WERI-Rb-1 (cell line): ENCODE results near the gene TMC7.

Source experiments
- DNase-seq: peaks from one replicate; pipeline ENCODE4 v3.0.0-alpha.2; 2020
- H3K27ac ChIP-seq: fragments of 250-450 bp; sonication (Bioruptor Pico); 2 replicates; pipeline ENCODE4 v1.5.1; 2020; ENCODE audit warnings: mild to moderate bottlenecking, moderate library complexity
- H3K27me3 ChIP-seq: fragments of 250-450 bp; sonication (Bioruptor Pico); 2 replicates; pipeline ENCODE4 v1.5.1; 2021; ENCODE audit warnings: mild to moderate bottlenecking, low read depth, moderate library complexity; ENCODE audit not compliant: insufficient read depth, severe bottlenecking
- H3K36me3 ChIP-seq: fragments of 250-450 bp; sonication (Bioruptor Pico); 2 replicates; pipeline ENCODE4 v1.5.1; 2020; ENCODE audit warnings: mild to moderate bottlenecking, moderate library complexity
- H3K4me3 ChIP-seq: 2 replicates; pipeline ENCODE4 v1.5.1; 2011; ENCODE audit warnings: low read depth, mild to moderate bottlenecking, control low read depth, low read length
- H3K9me3 ChIP-seq: fragments of 250-450 bp; sonication (Bioruptor Pico); 2 replicates; pipeline ENCODE4 v1.5.1; 2021; ENCODE audit warnings: mild to moderate bottlenecking, moderate library complexity; ENCODE audit not compliant: severe bottlenecking
- CTCF ChIP-seq: IDR thresholded peaks from 2 replicates; pipeline ENCODE4 v1.5.1; 2011; ENCODE audit warnings: low read depth, mild to moderate bottlenecking, control low read depth, inconsistent platforms, low read length

Gene TMC7

GRCh38 chr16:19008245-19009169 lies 24.8 kb downstream of the TMC7 start:
- peaks cover 6% of the 10 kb centered on the region for H3K9me3 ChIP-seq
- H3K27me3 ChIP-seq: no peaks in the 10 kb centered on the region
- peak; percentile 28 for DNase-seq
- no peak for TF ChIP-seq CTCF
- H3K4me3 ChIP-seq: no peak overlapping the region
- peak overlapping the region; percentile 46; the same call in 1 of the 2 replicates for H3K27ac ChIP-seq
- peaks cover 12% of the 10 kb centered on the region for H3K36me3 ChIP-seq

GRCh38 chr16:19011169-19011731 lies 27.5 kb downstream of the TMC7 start:
- peaks cover 12% of the 10 kb centered on the region for H3K36me3 ChIP-seq
- peaks cover 6% of the 10 kb centered on the region for H3K9me3 ChIP-seq
- no peak for TF ChIP-seq CTCF
- H3K4me3 ChIP-seq: no peak overlapping the region
- H3K27ac ChIP-seq: no peak overlapping the region
- no peak for DNase-seq
- no peaks in the 10 kb centered on the region for H3K27me3 ChIP-seq

GRCh38 chr16:19014461-19014860 lies 30.7 kb downstream of the TMC7 start:
- H3K27me3 ChIP-seq: no peaks in the 10 kb centered on the region
- peaks cover 22% of the 10 kb centered on the region for H3K36me3 ChIP-seq
- H3K4me3 ChIP-seq: no peak overlapping the region
- peak; percentile 35 for DNase-seq
- peak; percentile 42 for TF ChIP-seq CTCF
- peaks cover 6% of the 10 kb centered on the region for H3K9me3 ChIP-seq
- H3K27ac ChIP-seq: no peak overlapping the region

- TF ChIP-seq CTCF: no peak
- H3K36me3 ChIP-seq: peaks cover 19% of the 10 kb centered on the region
- no peak for DNase-seq
- no peak overlapping the region for H3K27ac ChIP-seq
- no peaks in the 10 kb centered on the region for H3K9me3 ChIP-seq
- no peaks in the 10 kb centered on the region for H3K27me3 ChIP-seq
- H3K4me3 ChIP-seq: no peak overlapping the region
Measured at GRCh38 chr16:19017179-19017578, 33.4 kb downstream of the TMC7 start.

GRCh38 chr16:19020689-19021088 lies 37.0 kb downstream of the TMC7 start:
- peaks cover 24% of the 10 kb centered on the region for H3K36me3 ChIP-seq
- no peak for TF ChIP-seq CTCF
- no peak overlapping the region for H3K27ac ChIP-seq
- DNase-seq: no peak
- no peak overlapping the region for H3K4me3 ChIP-seq
- no peaks in the 10 kb centered on the region for H3K9me3 ChIP-seq
- no peaks in the 10 kb centered on the region for H3K27me3 ChIP-seq
